Smooth muscle cell (in vitro differentiated cells): ENCODE measurements around the gene IL20. TPM values are rescaled to one million over a fixed set of nuclear protein-coding genes. Genes with fewer than 3 reads are reported as not detected.
A peak's percentile ranks its signal among the peaks of the same experiment; 100 is the strongest.

ENCODE experiments used
- DNase-seq: peaks from one replicate; lab custom pipeline; 2025; ENCODE audit not compliant: unreplicated experiment; lab: John Stamatoyannopoulos, UW
- H2AFZ ChIP-seq: fragments of 200-600 bp; sonication (generic); 2 replicates; pipeline ENCODE4 v1.6.0; 2016; ENCODE audit warnings: antibody characterized with exemption, low read depth, mild to moderate bottlenecking
- H3F3A ChIP-seq: fragments of 200-600 bp; sonication (generic); 2 replicates; pipeline ENCODE4 v1.6.0; 2017; ENCODE audit warnings: antibody characterized with exemption, low read depth
- H3K27ac ChIP-seq: fragments of 200-600 bp; sonication (generic); 2 replicates; pipeline ENCODE4 v1.5.1; 2016; ENCODE audit warnings: low read depth, mild to moderate bottlenecking
- H3K27me3 ChIP-seq: fragments of 200-600 bp; sonication (generic); 2 replicates; pipeline ENCODE4 v1.6.1; 2016; ENCODE audit warnings: low read depth, mild to moderate bottlenecking
- H3K36me3 ChIP-seq: fragments of 200-600 bp; sonication (generic); 2 replicates; pipeline ENCODE4 v1.5.1; 2016; ENCODE audit warnings: low read depth
- H3K4me1 ChIP-seq: fragments of 200-600 bp; sonication (generic); 2 replicates; pipeline ENCODE4 v1.5.1; 2016; ENCODE audit warnings: low read depth
- H3K4me2 ChIP-seq: fragments of 200-600 bp; sonication (generic); 2 replicates; pipeline ENCODE4 v1.6.0; 2016; ENCODE audit warnings: mild to moderate bottlenecking
- H3K4me3 ChIP-seq: fragments of 200-600 bp; sonication (generic); 2 replicates; pipeline ENCODE4 v1.5.1; 2016; ENCODE audit warnings: mild to moderate bottlenecking
- H3K79me2 ChIP-seq: fragments of 200-600 bp; sonication (generic); 2 replicates; pipeline ENCODE4 v1.6.0; 2016; ENCODE audit warnings: low read depth, mild to moderate bottlenecking
- H3K9ac ChIP-seq: fragments of 200-600 bp; sonication (generic); 2 replicates; pipeline ENCODE4 v1.6.0; 2016; ENCODE audit warnings: low read depth
- H3K9me3 ChIP-seq: fragments of 200-600 bp; sonication (generic); replicated peaks from 2 replicates; pipeline ENCODE4 v1.5.1; 2016; ENCODE audit warnings: low read depth
- H4K20me1 ChIP-seq: fragments of 200-600 bp; sonication (generic); 2 replicates; pipeline ENCODE4 v1.6.0; 2016; ENCODE audit warnings: low read depth
- CTCF ChIP-seq: fragments of 200-600 bp; sonication (generic); IDR thresholded peaks from 2 replicates; pipeline ENCODE4 v1.5.1; 2017; ENCODE audit warnings: borderline replicate concordance, mild to moderate bottlenecking, antibody characterized with exemption; ENCODE audit not compliant: insufficient read depth, poor library complexity, severe bottlenecking
- WGBS: methylation state at CpG from one replicate; pipeline ENCODE4 v1.1.7; 2016; ENCODE audit warnings: low lambda C conversion rate; 5-methylcytosine and 5-hydroxymethylcytosine counted together
- polyA plus RNA-seq: library from polyadenylated mRNA; unstranded; fragments of >200 nt; fragmentation: Nextera tagmentation; extraction: Ambion mirVana; gene quantifications from 2 replicates; pipeline ENCODE4 v1.2.1, GENCODE V29; 2016
- total RNA-seq: library from RNA; depleted of rRNA; stranded (reverse); fragments of >200 nt; gene quantifications from 2 replicates; pipeline ENCODE4 v1.2.3, GENCODE V29; 2014

The IL20 gene
- total and polyA plus RNA-seq, 2 experiments from 2014 or later, result not detected

DNA sequence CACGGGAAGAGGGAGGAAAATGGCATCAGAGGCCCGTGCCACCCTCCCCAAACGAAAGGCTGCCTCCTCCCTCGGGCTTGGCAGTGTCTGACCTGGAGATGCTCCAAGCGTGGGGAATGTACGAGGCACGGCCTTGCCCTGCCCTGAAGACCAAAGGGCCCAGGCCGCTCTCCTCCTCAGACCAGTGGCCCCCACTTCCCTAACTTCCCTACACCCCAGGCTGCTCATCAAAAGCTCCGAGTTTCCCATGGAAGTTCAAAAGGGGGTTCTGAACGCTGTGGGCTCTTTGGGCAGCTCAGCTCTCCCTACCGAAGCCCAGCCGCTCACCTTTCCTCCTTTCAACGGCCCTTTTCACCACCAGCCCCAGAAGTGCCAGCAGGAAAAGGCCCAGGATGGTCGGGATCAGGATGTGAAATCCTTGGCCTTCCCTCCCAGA, 44.5 kb downstream of the IL20 start:
- no peak overlapping the region for H3K27ac ChIP-seq

DNA sequence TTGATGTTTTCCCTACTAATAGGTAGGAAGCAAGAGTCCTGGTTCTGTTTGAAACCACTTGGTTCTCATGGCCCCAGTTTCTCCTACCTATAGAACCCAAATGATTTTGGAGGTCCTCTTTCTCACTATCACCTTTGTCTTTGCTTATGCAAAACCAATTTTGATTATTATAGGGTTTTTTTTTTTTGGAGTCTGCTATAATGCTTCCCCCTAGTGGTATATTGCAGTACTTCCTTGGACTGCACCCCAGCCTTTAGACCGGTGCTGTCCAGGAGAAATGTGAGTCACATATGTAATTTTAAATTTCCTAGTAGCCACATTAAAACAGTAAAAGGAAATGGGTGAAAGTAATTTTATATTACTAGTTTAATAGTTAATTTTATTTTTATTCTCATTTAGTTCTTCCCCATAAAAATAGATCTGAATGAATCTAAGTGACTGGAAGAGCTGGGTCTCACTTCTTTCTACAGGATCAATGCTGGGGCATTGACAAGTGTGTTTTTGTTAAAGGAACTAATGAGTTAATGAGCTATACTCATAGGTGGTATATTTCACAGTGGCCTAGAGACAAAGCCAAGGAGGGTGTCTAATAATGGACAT, 45.7 kb downstream of the IL20 start:
- Histone ChIP-seq H3F3A (no peaks in the 10 kb centered on the region), H4K20me1 (no peaks in the 10 kb centered on the region), H3K9ac (no peak overlapping the region), H3K27me3 (peaks cover 56% of the 10 kb centered on the region), H2AFZ (no peak overlapping the region), H3K4me3 (no peak overlapping the region), H3K9me3 (no peaks in the 10 kb centered on the region), H3K4me1 (no peaks in the 10 kb centered on the region), H3K4me2 (no peak overlapping the region), H3K27ac (no peak overlapping the region), H3K79me2 (no peaks in the 10 kb centered on the region), H3K36me3 (no peaks in the 10 kb centered on the region)
- peak; percentile 80 for TF ChIP-seq CTCF
- no peak for DNase-seq
- 0% methylated on average over 1 of the region's 1 CpG for WGBS

More for the DNA sequence above, 44.5 kb downstream of the IL20 start:
- no peaks in the 10 kb centered on the region for H4K20me1 ChIP-seq
- H3K36me3 ChIP-seq, result no peaks in the 10 kb centered on the region
- H3K4me3 ChIP-seq, result peak overlapping the region; percentile 59
- H3K9me3 ChIP-seq, result no peaks in the 10 kb centered on the region
- peak overlapping the region; percentile 65 for H2AFZ ChIP-seq
- H3K27me3 ChIP-seq, result peaks cover 44% of the 10 kb centered on the region
- no peaks in the 10 kb centered on the region for H3K79me2 ChIP-seq
- H3K9ac ChIP-seq, result peak overlapping the region; percentile 45
- WGBS, result 30% methylated on average over 14 of the region's 14 CpGs
- no peaks in the 10 kb centered on the region for H3K4me1 ChIP-seq
- H3K4me2 ChIP-seq, result peak overlapping the region; percentile 98
- no peak for DNase-seq
- TF ChIP-seq CTCF, result no peak
- H3F3A ChIP-seq, result no peaks in the 10 kb centered on the region

- Histone ChIP-seq H3K4me2 (no peak overlapping the region), H3K79me2 (no peaks in the 10 kb centered on the region), H4K20me1 (no peaks in the 10 kb centered on the region), H2AFZ (no peak overlapping the region), H3K4me3 (no peak overlapping the region), H3K36me3 (no peaks in the 10 kb centered on the region), H3K9me3 (no peaks in the 10 kb centered on the region), H3K27ac (no peak overlapping the region), H3K27me3 (peaks cover 70% of the 10 kb centered on the region), H3K9ac (no peak overlapping the region), H3K4me1 (no peaks in the 10 kb centered on the region), H3F3A (no peaks in the 10 kb centered on the region)
- peak; percentile 81 for TF ChIP-seq CTCF
- DNase-seq, result peak; percentile 12
- 30% methylated on average over 7 of the region's 7 CpGs for WGBS
Observed at GRCh38 chr1:206912445-206913095, 47.1 kb downstream of the IL20 start.
